K562 (cell line): ENCODE results near the gene BBLN.

Source experiments
- CBX5 ChIP-seq: IDR thresholded peaks from 2 replicates; pipeline ENCODE4 v1.6.1; 2014; ENCODE audit warnings: low read depth, borderline replicate concordance
- CTCF ChIP-seq, 3 experiments: IDR thresholded peaks in 2 of 3; conservative IDR thresholded peaks in 1 of 3; 2 replicates each; pipeline ENCODE4 v1.5.1; 2011 to 2012; ENCODE audit warnings: low read length in 3 of 3, mild to moderate bottlenecking in 3 of 3, control low read depth in 2 of 3, improper control_type of control experiment in 1 of 3, inconsistent platforms in 1 of 3, low read depth in 1 of 3, mixed read lengths in 1 of 3, moderate library complexity in 1 of 3; ENCODE audit not compliant: insufficient read depth in 2 of 3
- HDAC8 ChIP-seq: fragments of 450-650 bp; IDR thresholded peaks from 2 replicates; pipeline ENCODE4 v1.6.1; 2016; ENCODE audit warnings: mild to moderate bottlenecking, missing genetic modification characterization, moderate library complexity, missing compliant biosample characterization
- HLTF ChIP-seq: fragments of 450-650 bp; IDR thresholded peaks from 2 replicates; pipeline ENCODE4 v1.6.1; 2016
- JUNB ChIP-seq: fragments of 450-650 bp; formaldehyde crosslinking; conservative IDR thresholded peaks from 2 replicates; pipeline ENCODE4 v1.4.0; 2020; ENCODE audit warnings: mild to moderate bottlenecking
- LARP7 ChIP-seq: fragments of 450-650 bp; IDR thresholded peaks from 2 replicates; pipeline ENCODE4 v1.6.1; 2016
- NFRKB ChIP-seq: fragments of 450-650 bp; IDR thresholded peaks from 2 replicates; pipeline ENCODE4 v1.6.1; 2016; ENCODE audit warnings: low read depth
- POLR2A ChIP-seq: fragments of 450-650 bp; conservative IDR thresholded peaks from 2 replicates; pipeline ENCODE4 v1.6.1; 2016
- SP2 ChIP-seq: IDR thresholded peaks from 2 replicates; pipeline ENCODE4 v1.6.1; 2011; ENCODE audit warnings: mild to moderate bottlenecking, low read depth, low read length, moderate library complexity; ENCODE audit not compliant: poor library complexity, severe bottlenecking; ENCODE audit errors: extremely low read depth
- SRSF1 ChIP-seq: fragments of 200-400 bp; formaldehyde crosslinking; IDR thresholded peaks from 2 replicates; pipeline ENCODE4 v1.6.1; 2017; ENCODE audit warnings: mild to moderate bottlenecking, low read depth, low read length, moderate library complexity
- SRSF3 ChIP-seq: fragments of 200-400 bp; formaldehyde crosslinking; IDR thresholded peaks from 2 replicates; pipeline ENCODE4 v1.6.1; 2016; ENCODE audit warnings: mild to moderate bottlenecking, low read length, moderate library complexity; ENCODE audit not compliant: insufficient read depth
- USF2 ChIP-seq: sonication (generic); formaldehyde crosslinking; IDR thresholded peaks from 2 replicates; pipeline ENCODE4 v1.5.0; 2020; ENCODE audit warnings: missing genetic modification reagents

- TF ChIP-seq CBX5 (no peak), JUNB (CRISPR knock-in tag) (no peak), NFRKB (no peak), CTCF (IDR thresholded peaks at IDR 0.05 in 2 of 3, conservative IDR thresholded peaks at IDR 0.05 in 1 of 3; ENCODE audit: insufficient read depth in 2 of 3, low read depth in 1 of 3, low read length in 3 of 3) (no peak), SRSF1 (no peak), USF2 (CRISPR knock-in tag) (no peak), SRSF3 (no peak), HLTF (no peak), POLR2A (no peak), SP2 (no peak), LARP7 (no peak), HDAC8 (tag) (no peak)
Observed at GRCh38 chr9:128145536-128145935, 14.5 kb upstream of the BBLN start.
